Measurements from ENCODE around the gene RASGEF1B. TPM values are rescaled to one million over a fixed set of nuclear protein-coding genes. Genes with fewer than 3 reads are reported as not detected.

The RASGEF1B gene
- total and polyA plus RNA-seq, 9 of the 15 experiments (the other 6 are each of a cell fraction or from before 2014, with no cell fraction given) = 0.04 to 0.57 (median 0.22) TPM

GRCh38 chr4:81490403-81491160 lies 18.9 kb upstream of the RASGEF1B start (continued):
- TF ChIP-seq POLR2AphosphoS5 (IDR thresholded peaks at IDR 0.05; ENCODE audit: control insufficient read depth, insufficient read depth, low read depth, low read length) = no peak

- CTCF ChIA-PET (ENCODE audit: low intra/inter-chr PET ratio) = no interaction called here
- no peak for ATAC-seq
- 17% methylated on average over 1 of the region's 1 CpG for WGBS (ENCODE audit: insufficient coverage, low coverage, missing lambda C conversion rate)
- POLR2A ChIA-PET = no interaction called here
- no TSS peak for BruUV-seq (replicated peaks)
- no peaks in the 10 kb centered on the region for H3K36me3 ChIP-seq (ENCODE audit: control insufficient read depth, insufficient read depth, low read length)
- no peak overlapping the region for H2AFZ ChIP-seq (ENCODE audit: low read depth, low read length)
- intact Hi-C loops (cut with micrococcal nuclease) (no loop called here), in situ Hi-C loops (cut with MboI) (no loop called here)
- FAIRE-seq = no peak
- no peaks in the 10 kb centered on the region for H3K9me3 ChIP-seq (replicated peaks; ENCODE audit: control insufficient read depth, insufficient read depth, low read depth, low read length)
- H3K27me3 ChIP-seq (ENCODE audit: control insufficient read depth in 2 of 2, insufficient read depth in 2 of 2, low read length in 2 of 2) = no peaks in the 10 kb centered on the region
- no peak overlapping the region for H3K9ac ChIP-seq (ENCODE audit: insufficient read depth in 1 of 2, low read depth in 2 of 2, low read length in 2 of 2)
- no peak overlapping the region for H3K4me2 ChIP-seq (ENCODE audit: insufficient read depth, low read length)
- no peaks in the 10 kb centered on the region for H4K20me1 ChIP-seq (replicated peaks; ENCODE audit: control insufficient read depth, insufficient read depth, low read length)
- H3K9me1 ChIP-seq (ENCODE audit: control insufficient read depth, insufficient read depth, low read length) = no peaks in the 10 kb centered on the region
- H3K27ac ChIP-seq (ENCODE audit: extremely low read depth, low read depth, low read length) = no peak overlapping the region
- no peak overlapping the region for H3K4me3 ChIP-seq
- no peak for DNase-seq (ENCODE audit: extremely low read depth in 1 of 4, low spot score in 3 of 4)
- H3K79me2 ChIP-seq (ENCODE audit: control insufficient read depth, insufficient read depth, low read length) = no peaks in the 10 kb centered on the region
- no peaks in the 10 kb centered on the region for H3K4me1 ChIP-seq (replicated peaks in 1 of 2; ENCODE audit: control insufficient read depth in 2 of 2, insufficient read depth in 2 of 2, low read length in 2 of 2)
- TF ChIP-seq FUS (optimal IDR thresholded peaks at IDR 0.05; ENCODE audit: low read depth, low read length) = no peak
- no peak for TF ChIP-seq PHB (CRISPR knock-in tag; IDR thresholded peaks at IDR 0.05)
- TF ChIP-seq ZC3H11A (IDR thresholded peaks at IDR 0.05; ENCODE audit: low read depth, low read length) = no peak
- TF ChIP-seq CHAMP1 (IDR thresholded peaks at IDR 0.05) = no peak
- no peak for TF ChIP-seq MXI1 (IDR thresholded peaks at IDR 0.05; ENCODE audit: low read depth, low read length)
- TF ChIP-seq SIN3B (IDR thresholded peaks at IDR 0.05; ENCODE audit: low read depth) = no peak
- no peak for TF ChIP-seq MECOM (CRISPR knock-in tag; IDR thresholded peaks at IDR 0.05)
- TF ChIP-seq ATF6 (CRISPR knock-in tag; IDR thresholded peaks at IDR 0.05) = no peak
- TF ChIP-seq ZNF639 (CRISPR knock-in tag; conservative IDR thresholded peaks at IDR 0.05 in 1 of 2, IDR thresholded peaks at IDR 0.05 in 1 of 2) = no peak
- TF ChIP-seq ZNF76 (CRISPR knock-in tag; IDR thresholded peaks at IDR 0.05; ENCODE audit: borderline replicate concordance) = no peak
- no peak for TF ChIP-seq XRCC4 (IDR thresholded peaks at IDR 0.05; ENCODE audit: extremely low read depth, insufficient read depth, insufficient read length)
- no peak for TF ChIP-seq ZFP30 (CRISPR knock-in tag; IDR thresholded peaks at IDR 0.05; ENCODE audit: borderline replicate concordance)
- no peak for TF ChIP-seq TAF9B (IDR thresholded peaks at IDR 0.05; ENCODE audit: partially characterized antibody)
These were observed 14.8 kb upstream of the RASGEF1B start for GRCh38 chr4:81486502-81486901.

Measured in K562 (cell line).